Activated CD8-positive, alpha-beta memory T cell treated with anti-CD3 and anti-CD28 coated beads for 1 hour (primary cell): ENCODE results near the gene SCLY.

Source experiments
- DNase-seq, 2 donors: peaks; one replicate each; pipeline ENCODE4 v3.0.0-alpha.2; 2020; ENCODE audit warnings: low read depth in 1 of 2; ENCODE audit errors: extremely low read depth in 1 of 2

Gene SCLY

DNA sequence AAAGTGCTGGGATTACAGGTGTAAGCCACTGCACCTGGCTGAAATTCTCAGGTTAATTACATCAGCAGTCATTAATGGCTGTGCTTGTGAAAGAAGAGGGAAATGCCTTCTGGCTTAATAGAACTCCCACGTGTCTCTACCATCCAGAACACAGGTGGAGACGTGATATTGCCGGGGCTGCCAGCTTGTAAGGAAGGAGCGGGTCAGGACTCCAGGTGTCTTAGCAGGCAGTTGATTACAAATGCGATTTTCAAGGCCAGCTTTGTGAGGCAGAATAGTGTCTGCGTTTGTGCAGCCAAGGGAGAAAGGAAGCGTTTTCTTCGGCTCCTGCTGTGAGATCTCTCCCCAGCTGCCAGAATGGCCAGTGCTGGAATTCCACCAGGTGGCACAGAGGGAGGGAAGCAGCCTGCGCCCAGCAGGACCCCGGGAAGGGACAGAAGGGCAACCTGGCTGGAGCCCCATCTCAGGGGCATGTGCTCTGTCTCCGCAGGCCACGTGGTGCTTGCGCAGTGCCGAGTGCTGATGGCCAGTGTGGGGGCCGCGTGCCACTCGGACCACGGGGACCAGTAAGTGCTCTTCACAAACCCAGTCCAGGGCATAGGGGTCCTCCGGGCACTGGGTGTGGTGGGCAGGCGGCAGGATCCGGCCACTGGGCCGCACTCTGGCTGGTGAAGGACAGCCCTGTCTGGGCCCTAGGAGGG lies 35.7 kb downstream of the SCLY start:
- DNase-seq = no peak

DNA sequence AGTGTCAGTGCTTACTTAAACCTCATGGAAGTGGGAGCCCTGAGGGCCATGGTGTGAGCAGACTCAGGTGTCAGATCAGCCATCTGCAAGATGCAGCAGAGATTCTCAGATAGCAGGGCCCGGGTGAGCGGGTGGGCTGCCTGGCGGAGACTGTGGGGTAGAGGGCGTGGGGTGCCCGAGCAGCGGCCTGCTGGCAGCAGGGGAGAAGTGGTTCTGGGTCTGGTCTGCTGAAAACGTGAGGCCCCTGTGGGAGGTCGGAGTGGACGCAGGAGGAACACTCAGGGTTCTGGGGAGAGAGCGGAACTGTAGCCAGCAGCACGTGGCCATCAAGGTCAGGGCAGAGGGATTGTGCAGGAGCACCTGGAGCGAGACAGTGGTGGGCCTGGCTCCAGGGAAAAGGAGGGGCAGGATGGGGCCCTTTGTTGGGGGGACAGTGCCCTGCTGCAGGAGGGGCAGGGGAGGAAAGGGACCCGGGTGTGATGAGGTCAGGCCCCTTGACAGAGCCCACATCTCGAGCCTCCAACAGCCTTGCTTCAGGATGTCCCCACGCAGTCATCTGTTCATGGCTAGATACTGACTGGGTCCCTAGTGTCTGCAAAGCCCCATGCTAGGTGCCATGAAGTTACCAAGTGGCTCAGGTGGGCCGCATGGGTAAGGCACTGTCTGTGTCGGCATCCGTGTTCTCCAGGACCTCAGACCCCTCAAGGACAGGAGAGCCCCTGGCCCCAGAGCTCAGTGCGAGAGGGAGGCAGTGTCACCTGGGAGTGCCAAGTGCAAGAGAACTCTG lies 36.6 kb downstream of the SCLY start:
- DNase-seq = no peak

DNA sequence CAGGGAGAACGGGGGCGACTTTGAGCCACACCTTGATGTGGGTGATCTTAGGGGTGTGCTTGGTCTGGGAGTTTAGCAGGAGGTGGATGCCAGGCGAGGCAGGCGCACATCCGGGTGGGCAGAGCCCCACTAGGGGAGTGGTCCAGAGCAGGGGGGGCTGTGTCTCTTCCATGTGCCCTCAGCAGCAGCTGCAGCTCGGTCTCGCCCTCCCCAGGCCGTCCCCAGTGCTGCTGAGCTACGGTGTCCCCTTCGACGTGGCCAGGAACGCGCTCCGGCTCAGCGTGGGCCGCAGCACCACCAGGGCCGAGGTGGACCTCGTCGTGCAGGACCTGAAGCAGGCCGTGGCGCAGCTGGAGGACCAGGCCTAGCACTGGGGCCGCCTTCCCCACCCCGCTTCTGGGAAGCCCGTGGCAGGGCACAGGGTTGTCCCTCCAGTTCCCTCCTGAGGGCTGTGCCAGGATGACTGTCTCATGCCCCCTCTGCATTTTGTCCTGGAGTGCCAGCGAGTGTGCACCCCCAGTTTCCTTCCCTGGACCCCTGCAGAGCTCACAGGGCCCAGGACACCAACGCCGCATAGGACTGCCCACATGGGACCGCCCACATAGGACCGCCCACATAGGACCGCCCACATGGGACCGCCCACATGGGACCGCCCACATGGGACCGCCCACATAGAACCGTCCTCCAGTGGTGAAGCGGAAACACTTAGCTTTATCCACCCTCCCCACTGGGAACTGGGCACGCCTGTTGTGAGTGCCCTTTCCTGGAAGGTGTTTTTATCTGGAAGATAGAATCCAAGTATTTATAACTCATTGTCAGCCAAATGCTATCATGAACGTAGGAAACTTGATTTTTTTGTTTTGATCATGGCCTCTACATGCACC lies 37.4 kb downstream of the SCLY start:
- no peak for DNase-seq

DNA sequence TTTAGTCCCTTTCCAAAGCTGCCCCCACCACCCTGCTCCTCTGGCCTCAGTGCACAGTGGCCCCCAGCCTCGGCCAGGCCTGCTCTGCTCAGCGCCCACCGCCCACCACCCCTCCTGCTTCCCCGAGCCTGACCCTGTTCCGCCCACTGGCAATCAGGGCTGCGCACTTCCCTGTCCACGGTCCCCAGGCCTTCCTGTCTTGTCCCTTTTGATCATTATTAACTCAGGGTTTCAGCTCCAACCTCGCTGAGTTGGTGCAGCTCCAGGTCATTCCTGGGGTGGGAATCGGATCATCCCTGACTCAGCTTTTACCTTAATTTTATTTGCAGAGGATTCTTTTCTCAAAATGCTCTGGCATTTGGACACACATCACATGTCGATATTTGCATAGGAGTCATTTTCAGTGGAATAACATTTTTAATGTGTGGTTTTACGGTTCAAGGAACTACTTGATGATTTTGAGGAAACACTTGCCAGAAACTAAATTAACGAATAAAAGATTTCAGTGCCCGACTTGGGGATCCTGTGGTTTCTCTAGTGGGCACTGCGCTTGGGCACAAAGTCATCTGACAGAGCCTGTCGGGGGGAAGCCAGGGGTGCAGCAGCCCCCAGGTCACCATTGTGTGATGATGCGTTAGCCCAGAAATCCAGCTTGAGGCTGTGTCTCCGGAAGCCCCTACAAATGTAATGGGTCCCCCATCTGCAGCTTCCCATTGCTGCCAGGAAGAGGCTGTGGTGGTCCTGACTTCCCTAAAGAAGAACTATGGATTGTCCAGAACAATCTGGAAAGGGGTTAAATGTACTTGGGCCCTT lies 38.3 kb downstream of the SCLY start:
- DNase-seq = no peak

DNA sequence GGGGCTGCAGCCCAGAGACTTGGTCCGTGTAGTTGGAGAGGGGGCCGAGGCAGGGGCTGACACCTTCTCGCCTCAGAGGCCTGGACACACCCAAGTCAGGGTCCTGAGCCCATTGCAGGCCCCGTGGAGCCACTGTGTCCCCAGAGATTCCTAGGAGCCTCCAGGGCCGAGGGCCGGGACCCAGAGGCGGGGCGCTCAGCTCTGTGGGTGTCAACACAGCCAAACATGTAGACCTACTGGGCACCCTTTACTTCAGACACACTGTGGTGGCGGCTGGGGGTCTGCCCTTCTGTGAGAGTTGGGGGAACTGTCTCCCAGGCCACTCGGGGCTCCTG lies 38.9 kb downstream of the SCLY start:
- DNase-seq = no peak

DNA sequence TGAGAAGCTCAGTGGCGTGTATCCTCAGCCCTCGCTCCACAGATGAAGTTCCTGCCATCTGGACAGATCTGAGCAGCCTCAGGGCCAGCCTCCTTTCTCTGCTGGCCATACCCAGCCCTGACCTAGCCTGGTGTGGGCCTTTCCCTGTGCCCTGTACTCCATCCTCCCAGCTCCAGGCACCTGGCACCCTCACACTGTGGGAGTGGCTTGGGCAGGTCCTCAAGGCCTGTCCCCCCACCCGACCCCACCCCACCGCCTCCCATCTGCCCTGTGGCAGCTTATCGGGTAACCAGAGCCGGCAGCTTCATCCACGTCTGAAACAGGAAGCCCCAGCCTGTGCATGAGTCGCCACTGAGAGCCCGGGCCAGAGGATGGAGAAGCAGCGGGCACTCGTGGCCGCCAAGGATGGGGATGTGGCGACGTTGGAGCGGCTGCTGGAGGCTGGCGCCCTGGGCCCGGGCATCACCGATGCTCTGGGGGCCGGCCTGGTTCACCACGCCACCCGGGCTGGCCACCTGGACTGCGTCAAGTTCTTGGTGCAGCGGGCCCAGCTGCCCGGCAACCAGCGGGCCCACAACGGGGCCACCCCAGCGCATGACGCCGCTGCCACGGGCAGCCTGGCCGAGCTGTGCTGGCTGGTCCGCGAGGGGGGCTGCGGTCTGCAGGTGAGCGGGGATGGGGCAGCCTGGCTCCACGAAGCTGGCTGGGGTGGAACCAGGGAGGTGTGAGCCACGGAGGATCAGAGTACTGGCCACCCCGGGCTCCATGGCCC lies 39.4 kb downstream of the SCLY start, which contains the start of gene ESPNL:
ESPNL (plus strand) TSS at position 292 of the 772 bp plus-strand sequence; CDS start at position 372, 80 bp downstream.
- DNase-seq = no peak

DNA sequence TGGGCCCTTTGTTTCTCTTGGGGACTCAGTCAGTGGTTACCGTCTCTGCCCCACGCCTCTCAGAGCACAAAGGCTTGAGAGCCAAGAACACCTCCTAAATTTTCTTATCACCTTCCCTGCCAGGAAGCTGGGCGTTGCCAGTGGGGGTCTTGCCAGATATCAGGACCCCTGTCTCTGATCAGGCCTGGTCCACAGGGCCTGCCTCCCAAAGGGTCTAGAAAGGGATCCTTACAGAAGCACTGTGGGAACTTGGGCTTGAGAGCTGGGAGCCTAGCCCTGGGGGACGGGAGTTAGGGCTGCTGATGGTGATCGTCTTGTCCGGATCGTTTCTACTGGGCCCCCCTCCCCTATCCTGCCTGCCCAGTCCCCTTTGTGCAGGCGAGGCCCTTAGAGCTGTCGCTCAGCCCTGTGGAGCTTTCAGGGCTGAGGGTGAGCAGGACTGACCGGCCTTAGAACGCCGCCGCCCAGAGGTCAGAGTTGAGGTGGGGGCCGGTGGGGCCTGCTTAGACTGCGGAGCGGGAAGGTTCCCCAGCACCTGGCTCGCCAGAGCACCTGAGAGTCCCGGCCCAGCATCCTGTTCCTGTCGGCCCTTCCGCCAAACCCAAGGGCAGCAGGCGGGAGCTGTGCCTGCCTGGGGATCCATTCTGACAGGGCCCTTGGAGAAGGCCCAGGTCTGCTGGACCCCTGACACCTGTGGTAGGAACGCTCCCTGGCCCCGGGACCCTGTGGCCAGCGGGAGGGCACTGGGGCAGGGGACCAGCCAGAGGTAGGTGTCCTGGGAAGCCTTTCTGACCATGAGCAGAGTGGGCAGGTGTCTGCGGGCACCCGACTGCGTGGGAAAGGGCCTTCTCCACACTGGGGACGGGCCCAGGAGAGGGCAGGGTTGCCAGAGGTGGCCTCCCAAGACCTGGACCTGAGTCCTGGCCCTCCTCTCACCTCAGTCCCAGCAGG lies 40.3 kb downstream of the SCLY start:
- no peak for DNase-seq

DNA sequence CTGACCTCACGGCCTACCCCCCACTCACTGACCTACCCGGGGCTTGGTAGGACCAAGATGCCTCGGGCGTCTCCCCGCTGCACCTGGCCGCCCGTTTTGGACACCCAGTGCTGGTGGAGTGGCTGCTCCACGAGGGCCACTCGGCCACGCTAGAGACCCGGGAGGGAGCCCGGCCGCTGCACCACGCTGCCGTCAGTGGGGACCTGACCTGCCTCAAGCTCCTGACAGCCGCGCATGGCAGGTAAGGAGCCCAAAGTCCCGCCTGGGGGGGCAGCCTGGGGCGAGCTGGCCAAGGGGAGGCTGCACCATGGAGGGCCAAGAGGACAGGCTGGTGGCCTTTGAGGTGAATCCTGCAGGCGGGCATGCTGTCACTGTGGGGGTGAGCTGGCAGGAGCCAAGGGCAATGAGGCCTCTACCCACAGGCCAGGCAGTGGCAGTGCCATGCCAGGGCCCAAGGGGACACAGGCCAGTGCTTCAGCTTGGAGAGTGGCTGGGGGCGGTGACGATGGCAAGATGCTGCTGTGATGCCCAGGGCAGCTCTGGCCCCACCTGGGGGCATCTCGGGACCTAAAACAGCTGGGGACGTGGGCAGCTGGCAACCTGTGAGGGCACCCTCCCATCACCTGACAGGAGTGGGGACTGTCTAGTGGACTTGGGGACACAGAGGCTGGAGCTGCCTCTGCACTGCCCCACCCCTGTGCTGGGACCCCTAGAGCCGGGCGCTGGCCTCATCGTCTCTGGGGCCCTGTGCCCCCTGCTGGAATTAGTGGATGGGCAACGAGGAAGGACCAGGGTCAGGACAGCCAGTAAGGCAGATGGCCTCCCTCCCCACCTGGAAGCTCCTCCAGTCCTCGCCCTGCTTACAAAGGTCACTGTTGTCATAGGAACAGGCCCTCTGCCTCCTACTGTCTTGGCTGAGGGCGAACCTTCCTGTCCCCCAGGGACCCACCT lies 41.4 kb downstream of the SCLY start:
- no peak for DNase-seq

DNA sequence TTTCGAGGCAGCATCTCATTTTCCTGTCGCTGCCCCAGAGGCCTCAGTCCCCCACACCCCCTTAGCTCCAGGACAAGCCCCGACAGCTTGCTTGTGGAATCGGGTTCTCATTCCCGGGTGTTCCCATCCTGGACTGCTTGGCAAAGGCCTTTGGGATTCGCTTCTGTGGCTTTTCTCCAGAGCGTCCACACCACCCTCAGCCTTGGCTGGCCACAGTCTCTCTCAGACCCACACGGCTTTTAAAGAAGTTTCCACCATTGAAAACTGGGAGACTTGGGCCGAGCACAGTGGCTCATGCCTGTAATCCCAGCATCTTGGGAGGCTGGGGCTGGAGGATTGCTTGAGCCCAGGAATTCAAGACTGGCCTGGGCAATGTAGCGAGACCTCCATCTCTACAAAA lies 42.1 kb downstream of the SCLY start:
- DNase-seq = no peak

DNA sequence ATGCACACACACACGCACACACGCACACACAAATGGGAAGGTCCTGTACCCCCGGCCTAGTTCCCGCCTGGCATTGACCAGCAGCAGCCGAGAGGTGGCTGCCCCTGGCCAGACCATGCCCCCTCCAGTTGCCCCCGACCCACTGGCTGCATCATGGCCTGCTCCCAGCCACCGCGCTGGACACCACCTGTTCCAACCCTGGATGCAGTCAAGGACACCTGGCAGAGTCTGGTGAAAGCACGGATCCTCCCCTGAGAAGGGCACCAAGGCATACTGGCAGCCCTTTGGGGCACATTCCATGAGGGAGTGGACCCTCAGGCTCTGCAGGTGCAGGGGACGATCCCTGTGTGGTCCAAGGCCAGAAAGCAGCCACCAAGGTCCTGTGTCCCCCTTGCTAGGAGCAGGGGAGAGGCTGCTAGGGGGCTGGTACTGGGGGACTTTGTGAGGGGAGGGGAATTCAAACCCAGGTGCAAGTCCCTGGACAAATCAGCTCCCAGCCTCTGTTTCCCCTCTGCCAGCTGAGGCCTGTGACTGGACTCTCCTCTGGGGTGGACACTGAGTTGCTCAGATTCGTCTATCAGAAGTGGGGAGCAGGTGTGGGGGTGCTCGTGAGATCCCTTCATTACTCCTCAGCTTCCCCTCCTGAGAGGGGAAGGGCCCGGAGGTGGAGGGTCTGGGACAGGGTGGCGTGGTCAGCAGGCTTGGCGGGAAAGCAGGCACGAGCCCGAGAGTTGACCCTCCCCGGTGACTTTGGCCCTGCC lies 42.8 kb downstream of the SCLY start:
- DNase-seq = no peak

DNA sequence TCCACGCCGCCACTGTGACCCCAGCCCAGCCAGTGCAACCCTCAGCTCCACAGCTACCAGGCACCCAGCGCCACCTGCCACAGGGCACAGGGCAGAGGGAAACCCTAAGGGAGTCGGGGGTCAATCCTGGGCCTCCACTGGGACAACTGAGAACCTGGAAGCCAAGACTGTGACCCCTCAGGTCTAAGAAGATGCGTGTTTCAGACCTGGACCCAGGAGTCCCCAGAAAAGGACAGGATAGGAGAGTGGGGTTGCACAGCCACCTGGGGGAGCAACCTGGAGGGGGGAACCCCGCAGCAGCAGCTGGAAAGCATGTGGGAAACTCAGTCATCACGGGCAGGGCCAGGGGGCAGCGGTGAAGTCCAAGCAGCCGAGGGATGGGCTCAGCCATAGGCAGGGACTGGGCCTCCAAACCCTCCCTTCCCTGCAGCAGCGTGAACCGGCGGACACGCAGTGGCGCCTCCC lies 43.5 kb downstream of the SCLY start:
- no peak for DNase-seq

DNA sequence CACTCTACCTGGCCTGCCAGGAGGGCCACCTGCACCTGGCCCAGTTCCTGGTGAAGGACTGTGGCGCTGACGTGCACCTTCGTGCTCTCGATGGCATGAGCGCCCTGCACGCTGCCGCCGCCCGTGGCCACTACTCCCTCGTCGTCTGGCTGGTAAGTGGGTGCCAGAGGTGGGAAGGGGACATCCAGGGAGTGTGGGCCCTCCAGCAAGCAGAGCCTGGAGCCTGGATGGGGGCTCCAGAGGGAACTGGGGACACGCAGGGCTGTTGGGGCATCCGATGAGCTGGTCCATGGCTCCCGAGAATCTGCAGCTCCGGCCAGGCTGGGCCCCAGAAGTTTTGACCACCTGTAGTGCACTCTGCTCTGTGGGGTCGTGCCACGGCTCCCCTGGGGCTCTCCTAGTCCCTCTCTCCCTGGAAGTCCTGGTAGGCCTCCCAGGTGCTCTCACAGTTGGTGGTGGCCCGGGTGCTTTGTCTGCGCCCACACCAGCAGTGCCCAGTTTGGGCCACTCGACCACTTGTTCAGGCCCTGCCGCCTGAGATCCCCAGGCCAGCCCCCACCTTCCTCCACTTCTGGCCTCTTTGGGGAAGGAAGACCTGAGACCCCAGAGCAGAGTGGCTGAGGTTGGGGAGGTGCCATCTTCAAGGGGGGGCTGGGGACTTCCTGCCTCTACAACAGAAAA lies 44.0 kb downstream of the SCLY start:
- DNase-seq = no peak

DNA sequence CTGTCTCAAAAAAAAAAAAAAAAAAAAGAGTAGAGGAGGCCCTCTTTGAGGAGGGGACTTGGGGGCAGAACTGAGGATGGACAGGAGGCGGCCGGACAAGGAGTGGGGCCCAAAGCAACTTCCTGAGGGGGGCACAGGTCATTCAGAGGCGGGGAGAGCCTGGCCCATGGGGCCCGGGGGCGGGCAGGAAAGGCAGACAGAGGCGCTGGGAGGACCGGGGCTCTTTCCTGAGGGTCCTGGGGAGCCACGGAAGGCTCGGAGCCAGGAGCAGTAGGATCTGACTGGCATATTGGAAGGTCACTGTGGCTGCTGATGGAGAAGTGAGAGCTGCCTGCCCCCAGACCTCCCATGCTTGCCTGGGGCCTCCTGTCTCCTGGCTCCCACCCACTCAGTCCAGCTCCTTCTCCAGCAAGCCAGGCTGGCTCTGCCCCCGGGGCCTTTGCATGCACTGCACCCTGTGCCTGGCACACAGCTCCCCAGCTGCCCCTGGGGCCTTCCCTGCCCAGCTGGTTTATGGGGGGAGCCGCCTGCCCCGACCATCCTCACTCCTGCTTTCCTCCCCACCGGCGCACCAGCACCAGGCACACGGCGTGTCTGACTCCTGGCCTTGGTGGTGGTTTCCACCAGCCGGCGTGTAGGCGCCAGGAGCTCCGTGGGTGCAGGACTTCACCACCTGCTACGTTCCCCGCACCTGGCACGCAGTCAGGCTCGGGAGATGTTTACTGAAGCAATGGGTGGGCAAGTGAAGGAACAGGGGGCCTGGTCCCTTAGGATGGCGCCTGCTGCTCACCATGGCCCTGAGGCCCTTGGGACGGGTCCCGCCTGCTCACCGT lies 44.9 kb downstream of the SCLY start:
- DNase-seq = no peak

DNA sequence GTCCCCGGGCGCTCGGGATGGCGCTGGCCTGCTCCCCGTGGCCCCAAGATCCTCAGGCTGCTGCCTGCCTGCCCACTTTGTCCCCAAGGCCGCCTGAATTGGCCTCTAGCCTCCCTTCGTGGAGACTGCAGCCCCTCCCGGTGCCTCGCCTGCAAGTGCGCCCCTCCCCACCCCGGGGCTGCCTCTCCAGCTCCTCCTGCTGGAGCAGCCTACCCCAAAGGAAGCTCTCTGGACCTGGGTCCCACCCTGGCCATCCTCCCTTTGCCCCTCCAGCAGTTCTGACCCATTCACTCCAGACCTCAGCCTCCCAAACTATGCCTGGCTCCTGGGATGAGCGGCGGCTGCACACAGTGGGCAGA lies 45.5 kb downstream of the SCLY start:
- no peak for DNase-seq

DNA sequence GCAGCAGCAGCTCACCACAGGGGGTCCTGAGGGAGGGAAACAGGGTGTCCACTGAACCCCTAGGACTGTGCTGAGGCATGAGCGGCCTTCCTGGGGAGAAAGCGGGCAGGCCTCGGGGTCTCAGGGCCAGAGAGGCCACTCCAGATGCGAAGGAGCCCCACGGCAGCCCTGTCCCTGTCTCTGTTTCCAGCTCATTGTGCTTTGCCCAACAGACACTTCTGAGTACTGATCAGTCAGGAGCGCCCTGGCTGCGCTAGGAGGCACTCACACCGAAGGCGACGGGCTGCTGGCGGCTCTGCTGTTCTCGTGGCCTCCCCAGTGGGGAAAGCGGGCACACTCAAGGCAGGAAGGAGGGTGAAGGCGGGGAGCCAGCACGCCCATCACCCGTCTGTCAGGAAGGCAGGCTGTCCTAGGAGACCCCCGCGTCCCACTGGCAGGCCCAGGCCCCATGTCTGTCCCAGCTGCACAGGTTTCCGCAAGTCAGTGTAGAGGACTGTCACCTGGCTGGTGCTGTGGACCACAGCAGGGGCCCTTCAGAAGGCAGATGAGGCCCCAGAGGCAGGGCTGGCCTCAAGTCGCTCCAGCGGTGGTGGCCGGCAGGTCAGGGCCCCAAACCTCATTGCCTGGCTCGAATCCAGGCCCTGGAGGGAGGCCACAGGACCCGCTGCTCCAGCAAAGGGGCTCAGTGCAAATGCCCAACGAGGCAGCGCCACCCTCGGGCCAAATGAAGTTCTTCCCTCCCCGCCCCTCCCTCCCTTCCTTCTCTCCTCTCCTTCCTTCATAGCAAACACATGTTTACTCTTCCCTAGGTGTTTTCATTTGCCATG lies 46.1 kb downstream of the SCLY start:
- no peak for DNase-seq
